GM12878 (cell line): ENCODE data around the gene IMMP2L.

ENCODE experiments used
- CTCF ChIP-seq, 3 experiments: IDR thresholded peaks in 2 of 3; conservative IDR thresholded peaks in 1 of 3; 2 replicates each; pipeline ENCODE4 v1.5.1; 2011; ENCODE audit warnings: low read depth in 3 of 3, low read length in 3 of 3, mild to moderate bottlenecking in 3 of 3, control low read depth in 2 of 3, moderate library complexity in 2 of 3, inconsistent platforms in 1 of 3, mixed read lengths in 1 of 3; ENCODE audit not compliant: control insufficient read depth in 2 of 3, insufficient read depth in 1 of 3; ENCODE audit errors: extremely low read depth in 1 of 3
- FOXM1 ChIP-seq: IDR thresholded peaks from 2 replicates; pipeline ENCODE4 v1.6.1; 2012; ENCODE audit warnings: low read depth, mild to moderate bottlenecking, inconsistent platforms, low read length, moderate library complexity
- GABPA ChIP-seq: IDR thresholded peaks from 2 replicates; pipeline ENCODE4 v1.6.1; 2014; ENCODE audit warnings: antibody characterized with exemption, low read depth, mild to moderate bottlenecking, inconsistent platforms
- JUND ChIP-seq: IDR thresholded peaks from 2 replicates; pipeline ENCODE4 v1.6.1; 2012; ENCODE audit warnings: low read depth, mild to moderate bottlenecking, low read length, improper control_type of control experiment, moderate library complexity
- POLR2AphosphoS2 ChIP-seq: IDR thresholded peaks from 2 replicates; pipeline ENCODE4 v1.6.1; 2011; ENCODE audit warnings: low read depth, mild to moderate bottlenecking, low read length, improper control_type of control experiment, moderate library complexity
- SMAD1 ChIP-seq: fragments of 450-650 bp; IDR thresholded peaks from 2 replicates; pipeline ENCODE4 v1.6.1; 2018; ENCODE audit warnings: mild to moderate bottlenecking, low read depth; ENCODE audit not compliant: partially characterized antibody
- SREBF2 ChIP-seq: IDR thresholded peaks from 2 replicates; pipeline ENCODE4 v1.6.1; 2012; ENCODE audit warnings: mild to moderate bottlenecking, low read length
- TF ChIP-seq, protein P1 (sequence below): IDR thresholded peaks from 2 replicates; pipeline ENCODE4 v1.6.1; 2012; ENCODE audit warnings: low read depth, low read length, improper control_type of control experiment
- TF ChIP-seq, protein P2 (sequence below): IDR thresholded peaks from 2 replicates; pipeline ENCODE4 v1.6.1; 2012; ENCODE audit warnings: low read depth, low read length, improper control_type of control experiment

DNA sequence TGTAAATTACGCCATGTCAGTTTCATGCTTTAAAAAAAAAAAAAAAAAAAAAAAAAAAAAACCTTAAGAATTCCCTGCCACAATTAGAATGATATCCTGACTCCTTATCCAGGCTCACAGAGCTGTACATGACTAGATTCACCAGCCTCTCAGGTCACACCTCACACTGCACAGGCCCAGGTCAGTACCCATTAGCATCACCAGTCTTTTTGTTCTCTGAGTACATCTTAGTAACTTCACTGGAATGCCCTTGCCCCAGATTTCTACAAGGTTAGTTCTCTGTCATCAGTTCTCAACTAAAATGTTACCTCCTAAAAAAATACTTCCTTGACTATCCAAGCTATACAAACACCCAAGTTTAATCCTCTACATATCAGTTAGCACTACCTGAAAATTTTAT lies 260.4 kb downstream of the IMMP2L start:
- TF ChIP-seq POLR2AphosphoS2 (no peak), SMAD1 (no peak), CTCF (IDR thresholded peaks at IDR 0.05 in 2 of 3, conservative IDR thresholded peaks at IDR 0.05 in 1 of 3; ENCODE audit: control insufficient read depth in 2 of 3, extremely low read depth in 1 of 3, insufficient read depth in 1 of 3, low read depth in 3 of 3, low read length in 3 of 3) (no peak), SREBF2 (no peak), FOXM1 (no peak), GABPA (no peak), JUND (no peak)
- TF ChIP-seq, protein P1, sequence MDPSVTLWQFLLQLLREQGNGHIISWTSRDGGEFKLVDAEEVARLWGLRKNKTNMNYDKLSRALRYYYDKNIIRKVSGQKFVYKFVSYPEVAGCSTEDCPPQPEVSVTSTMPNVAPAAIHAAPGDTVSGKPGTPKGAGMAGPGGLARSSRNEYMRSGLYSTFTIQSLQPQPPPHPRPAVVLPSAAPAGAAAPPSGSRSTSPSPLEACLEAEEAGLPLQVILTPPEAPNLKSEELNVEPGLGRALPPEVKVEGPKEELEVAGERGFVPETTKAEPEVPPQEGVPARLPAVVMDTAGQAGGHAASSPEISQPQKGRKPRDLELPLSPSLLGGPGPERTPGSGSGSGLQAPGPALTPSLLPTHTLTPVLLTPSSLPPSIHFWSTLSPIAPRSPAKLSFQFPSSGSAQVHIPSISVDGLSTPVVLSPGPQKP = no peak
- TF ChIP-seq, protein P2, sequence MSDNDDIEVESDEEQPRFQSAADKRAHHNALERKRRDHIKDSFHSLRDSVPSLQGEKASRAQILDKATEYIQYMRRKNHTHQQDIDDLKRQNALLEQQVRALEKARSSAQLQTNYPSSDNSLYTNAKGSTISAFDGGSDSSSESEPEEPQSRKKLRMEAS = no peak
